Suprapubic skin (tissue), 4 donors: Measurements from ENCODE around the gene GRIA3. TPM values are rescaled to one million over a fixed set of nuclear protein-coding genes. Genes with fewer than 3 reads are reported as not detected.

Experiments
- DNase-seq, 2 donors: peaks; one replicate each; pipeline ENCODE4 v3.0.0-alpha.2; 2019; ENCODE audit warnings: low spot score in 2 of 2
- H3K27ac ChIP-seq: fragments of 200-600 bp; sonication (generic); one replicate; pipeline ENCODE4 v1.5.1; 2019
- H3K27me3 ChIP-seq: fragments of 200-600 bp; sonication (generic); one replicate; pipeline ENCODE4 v1.5.1; 2019
- H3K36me3 ChIP-seq: fragments of 200-600 bp; sonication (generic); one replicate; pipeline ENCODE4 v1.5.1; 2019
- H3K4me1 ChIP-seq: fragments of 200-600 bp; sonication (generic); one replicate; pipeline ENCODE4 v1.5.1; 2019
- H3K4me3 ChIP-seq: fragments of 200-600 bp; sonication (generic); one replicate; pipeline ENCODE4 v1.5.1; 2019; ENCODE audit warnings: mild to moderate bottlenecking
- H3K9me3 ChIP-seq: fragments of 200-600 bp; sonication (generic); one replicate; pipeline ENCODE4 v1.5.1; 2019
- CTCF ChIP-seq, 2 donors: fragments of 200-600 bp in 1 of 2; fragments of 450-650 bp in 1 of 2; sonication (generic) in 1 of 2; IDR thresholded peaks; one replicate each; pipeline ENCODE4 v1.5.1; 2016 to 2019; ENCODE audit warnings: antibody characterized with exemption in 2 of 2, mild to moderate bottlenecking in 1 of 2, moderate library complexity in 1 of 2
- EP300 ChIP-seq: sonication (generic); formaldehyde crosslinking; IDR thresholded peaks from one replicate; pipeline ENCODE4 v1.6.1; 2017; ENCODE audit warnings: antibody characterized with exemption
- POLR2A ChIP-seq, 2 donors: fragments of 450-650 bp; IDR thresholded peaks; one replicate each; pipeline ENCODE4 v1.6.1; 2017; ENCODE audit warnings: antibody characterized with exemption in 2 of 2, mild to moderate bottlenecking in 2 of 2, moderate library complexity in 2 of 2
- POLR2AphosphoS5 ChIP-seq, 3 donors: sonication (generic); formaldehyde crosslinking; IDR thresholded peaks; one replicate each; pipeline ENCODE4 v1.6.1; 2017; ENCODE audit warnings: antibody characterized with exemption in 3 of 3
- WGBS: methylation state at CpG from one replicate; pipeline ENCODE4 v1.1.5; 2018; 5-methylcytosine and 5-hydroxymethylcytosine counted together
- total RNA-seq, 4 donors: library from RNA; depleted of rRNA; stranded (reverse); fragments of >200 nt; gene quantifications; one replicate each; pipeline ENCODE4 v1.1.0, GENCODE V29; 2016

Gene GRIA3
- total RNA-seq, 4 donors from 2014 or later, result 0.19 to 0.38 (median 0.29) TPM; not detected in 1

DNA sequence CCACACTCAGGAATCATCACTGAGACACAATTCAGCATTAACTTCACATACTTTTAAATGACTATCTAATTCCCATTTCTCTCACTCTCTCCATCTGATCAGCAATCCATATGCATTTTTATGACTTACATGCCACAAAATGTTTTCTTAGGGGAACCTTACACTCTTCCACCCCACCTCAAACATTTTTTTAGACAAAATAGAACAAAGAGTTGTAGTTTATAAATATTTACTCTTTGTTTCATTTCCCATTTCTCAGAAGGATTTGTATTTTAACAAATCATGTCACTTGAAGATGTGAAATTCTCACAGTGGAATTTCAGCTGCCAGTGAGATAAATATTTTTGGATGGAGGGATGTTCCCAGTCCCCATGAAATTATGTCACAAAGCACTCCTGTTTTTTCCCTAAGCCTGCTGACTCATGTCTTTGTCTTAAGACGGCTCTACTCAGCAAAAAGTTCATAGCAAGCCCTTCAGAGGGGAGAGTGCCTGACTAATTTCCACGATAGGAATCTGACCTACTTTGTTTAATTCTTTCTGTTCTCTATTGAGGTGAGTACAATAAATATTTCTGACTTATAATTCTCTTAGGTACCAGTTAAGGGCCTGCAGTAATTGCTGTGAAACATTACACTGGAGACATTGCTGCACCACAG is 291.1 kb downstream of the GRIA3 start:
- no peaks in the 10 kb centered on the region for H3K4me1 ChIP-seq
- H3K36me3 ChIP-seq, result no peaks in the 10 kb centered on the region
- no peak for DNase-seq
- TF ChIP-seq POLR2AphosphoS5 (IDR thresholded peaks at IDR 0.05), result no peak
- no peak for TF ChIP-seq CTCF (IDR thresholded peaks at IDR 0.05)
- TF ChIP-seq EP300, result no peak
- TF ChIP-seq POLR2A (IDR thresholded peaks at IDR 0.05), result no peak
- no peak overlapping the region for H3K4me3 ChIP-seq
- H3K27ac ChIP-seq, result no peak overlapping the region
- WGBS, result 42% methylated on average over 2 of the region's 2 CpGs
- no peaks in the 10 kb centered on the region for H3K27me3 ChIP-seq
- no peaks in the 10 kb centered on the region for H3K9me3 ChIP-seq

DNA sequence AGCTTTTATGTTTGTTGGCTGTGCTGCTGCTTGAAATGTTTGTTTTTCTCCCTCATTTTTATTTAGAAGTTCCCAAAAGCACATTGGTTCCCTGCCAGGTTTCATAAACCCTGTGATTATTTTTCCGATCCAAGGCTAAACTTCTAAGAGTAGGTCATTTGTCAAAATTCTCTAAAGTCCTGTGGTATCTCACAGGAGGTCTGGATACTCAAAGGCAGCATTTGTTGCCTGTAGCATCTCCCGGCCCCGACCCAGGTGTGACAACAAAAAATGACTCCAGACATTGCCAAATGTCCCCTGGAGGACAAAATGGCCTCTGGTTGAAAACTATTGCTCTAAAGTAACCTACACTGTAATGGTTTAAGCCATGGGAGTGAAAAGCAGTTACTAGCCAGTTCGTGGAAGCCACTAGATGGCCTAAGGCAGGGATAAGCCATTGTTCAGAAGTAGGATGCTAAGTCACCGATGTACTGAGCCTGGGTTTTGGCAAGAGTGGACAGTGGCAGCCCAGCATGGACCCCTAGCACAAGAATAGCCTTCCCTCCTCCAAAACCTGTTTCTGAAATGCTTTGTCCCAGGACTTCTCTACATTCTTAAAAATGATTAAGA is 292.6 kb downstream of the GRIA3 start:
- no peak for DNase-seq
- WGBS, result 55% methylated on average over 5 of the region's 5 CpGs

DNA sequence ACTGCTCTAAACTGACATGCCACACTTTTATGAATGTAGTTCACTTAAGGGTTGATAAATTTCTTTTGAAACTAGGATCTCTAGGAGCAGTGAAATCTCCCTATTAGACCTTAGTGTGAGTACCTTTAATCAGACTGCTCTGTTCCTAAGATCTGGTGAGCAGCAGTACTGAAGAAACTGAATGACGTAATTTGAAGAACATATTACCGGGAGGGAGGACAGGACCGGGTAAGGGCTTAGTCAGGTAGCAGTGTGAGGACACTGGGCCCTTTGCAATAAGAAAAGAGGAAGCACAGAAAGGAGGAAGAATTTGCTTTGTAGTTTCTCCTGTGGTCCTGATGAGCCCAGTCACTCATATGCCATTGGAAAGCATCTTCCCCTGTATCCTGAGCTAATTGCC is 293.6 kb downstream of the GRIA3 start:
- no peaks in the 10 kb centered on the region for H3K27me3 ChIP-seq
- H3K4me1 ChIP-seq, result no peaks in the 10 kb centered on the region
- TF ChIP-seq POLR2A (IDR thresholded peaks at IDR 0.05) (no peak), CTCF (IDR thresholded peaks at IDR 0.05) (no peak), EP300 (no peak), POLR2AphosphoS5 (IDR thresholded peaks at IDR 0.05) (no peak)
- H3K4me3 ChIP-seq, result no peak overlapping the region
- H3K9me3 ChIP-seq, result no peaks in the 10 kb centered on the region
- H3K27ac ChIP-seq, result no peak overlapping the region
- no peaks in the 10 kb centered on the region for H3K36me3 ChIP-seq
- DNase-seq, result no peak
- 84% methylated on average over 3 of the region's 3 CpGs for WGBS

More for the DNA sequence above, 292.6 kb downstream of the GRIA3 start:
- H3K4me1 ChIP-seq, result no peaks in the 10 kb centered on the region
- TF ChIP-seq CTCF (IDR thresholded peaks at IDR 0.05), result no peak
- no peak for TF ChIP-seq POLR2AphosphoS5 (IDR thresholded peaks at IDR 0.05)
- no peak for TF ChIP-seq EP300
- TF ChIP-seq POLR2A (IDR thresholded peaks at IDR 0.05), result no peak
- no peaks in the 10 kb centered on the region for H3K9me3 ChIP-seq
- no peak overlapping the region for H3K4me3 ChIP-seq
- no peaks in the 10 kb centered on the region for H3K36me3 ChIP-seq
- H3K27ac ChIP-seq, result no peak overlapping the region
- no peaks in the 10 kb centered on the region for H3K27me3 ChIP-seq

- 47% methylated on average over 11 of the region's 11 CpGs for WGBS
- Histone ChIP-seq H3K27ac (peak overlapping the region; percentile 38), H3K4me1 (no peaks in the 10 kb centered on the region), H3K36me3 (no peaks in the 10 kb centered on the region), H3K4me3 (no peak overlapping the region), H3K9me3 (no peaks in the 10 kb centered on the region), H3K27me3 (no peaks in the 10 kb centered on the region)
- no peak for TF ChIP-seq EP300
- no peak for TF ChIP-seq POLR2AphosphoS5 (IDR thresholded peaks at IDR 0.05)
- no peak for TF ChIP-seq CTCF (IDR thresholded peaks at IDR 0.05)
- no peak for TF ChIP-seq POLR2A (IDR thresholded peaks at IDR 0.05)
- DNase-seq, result no peak
Observed at GRCh38 chrX:123481913-123482851, 298.1 kb downstream of the GRIA3 start.

DNA sequence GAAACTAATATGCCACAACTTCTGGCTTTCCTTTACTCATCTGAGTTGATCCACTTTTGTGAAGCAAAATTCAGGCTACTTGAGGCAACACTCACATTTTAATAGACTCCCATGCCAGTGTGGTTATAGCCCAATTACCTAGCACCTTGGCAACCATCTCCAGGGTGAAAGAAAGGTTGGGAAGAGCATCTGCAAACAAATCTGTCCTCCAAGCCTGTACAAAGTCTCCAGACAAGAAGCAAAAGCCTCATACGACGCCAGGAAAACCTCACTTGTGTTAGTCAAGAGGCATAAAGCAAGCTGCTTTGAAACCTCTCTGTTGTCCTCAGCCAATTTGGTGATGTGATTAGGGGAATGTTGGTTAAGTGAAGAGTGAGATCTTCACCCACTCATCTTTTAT is 302.2 kb downstream of the GRIA3 start:
- Histone ChIP-seq H3K27ac (no peak overlapping the region), H3K27me3 (no peaks in the 10 kb centered on the region), H3K9me3 (no peaks in the 10 kb centered on the region), H3K36me3 (no peaks in the 10 kb centered on the region), H3K4me3 (no peak overlapping the region), H3K4me1 (no peaks in the 10 kb centered on the region)
- TF ChIP-seq EP300, result no peak
- no peak for TF ChIP-seq CTCF (IDR thresholded peaks at IDR 0.05)
- TF ChIP-seq POLR2AphosphoS5 (IDR thresholded peaks at IDR 0.05), result no peak
- no peak for TF ChIP-seq POLR2A (IDR thresholded peaks at IDR 0.05)
- 68% methylated on average over 2 of the region's 2 CpGs for WGBS
- DNase-seq, result no peak
